ENCODE measurements around the gene DYSF.

DNA sequence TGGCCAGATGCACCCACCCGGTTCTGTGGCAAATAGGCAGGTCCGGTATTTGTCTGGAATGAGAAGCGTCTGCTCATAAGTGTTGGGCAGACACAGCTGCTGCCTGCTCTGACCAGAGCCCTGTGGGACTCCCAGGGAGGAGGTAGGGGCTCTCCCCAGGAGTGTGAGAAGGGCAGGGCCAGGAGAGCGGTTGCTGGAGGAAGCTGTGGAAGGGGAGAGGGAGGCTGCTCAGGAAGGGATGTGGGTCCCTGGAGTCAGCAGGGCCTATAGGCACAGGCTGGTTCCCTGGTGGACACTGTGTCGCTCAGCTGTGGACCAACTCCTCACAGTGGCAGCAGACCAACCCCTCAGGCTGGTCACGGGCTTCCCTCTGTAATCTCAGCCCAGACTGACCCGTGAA is 109.2 kb downstream of the DYSF start:
- TF ChIP-seq YY1 (IDR thresholded peaks at IDR 0.05; ENCODE audit: low read depth) (no peak), TAF1 (IDR thresholded peaks at IDR 0.05; ENCODE audit: low read depth) (no peak), EP300 (IDR thresholded peaks at IDR 0.05; ENCODE audit: borderline replicate concordance) (no peak), NFIC (IDR thresholded peaks at IDR 0.05) (no peak)
